Superior temporal gyrus (tissue), 1 donor: ENCODE measurements around the gene MGAT3.

Experiments used
- DNase-seq: peaks from one replicate; pipeline ENCODE4 v3.0.0-alpha.2; 2016; ENCODE audit errors: extremely low spot score

MGAT3 gene

DNA sequence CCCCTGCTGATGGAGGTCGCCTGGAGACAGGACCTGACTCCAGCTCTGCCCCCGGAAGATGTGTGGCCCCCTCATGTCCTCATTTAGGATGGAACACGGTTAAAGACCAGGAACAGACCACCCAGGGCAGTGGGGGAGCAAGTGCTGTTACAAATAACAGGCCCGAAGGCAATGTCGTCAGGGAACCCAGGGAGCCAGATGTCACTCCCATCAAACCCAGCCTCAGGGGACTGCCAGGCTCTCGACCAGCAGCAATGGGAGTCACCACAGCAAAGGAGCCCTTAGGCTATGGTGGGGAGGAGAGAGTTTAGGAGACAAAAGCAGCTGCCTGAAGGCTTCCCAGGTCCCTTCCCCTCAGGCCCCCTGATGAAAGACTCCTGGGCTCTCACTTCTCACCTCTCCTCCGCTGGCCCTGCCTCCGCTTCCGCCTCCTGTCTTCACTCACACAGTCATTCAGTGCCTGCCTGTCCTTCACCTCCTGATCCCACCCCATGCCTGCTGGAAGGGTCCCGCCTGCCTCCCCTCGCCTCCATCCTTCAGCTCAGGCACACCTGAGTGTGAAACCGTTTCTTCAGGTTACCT, 71.4 kb downstream of the MGAT3 start:
- no peak for DNase-seq

DNA sequence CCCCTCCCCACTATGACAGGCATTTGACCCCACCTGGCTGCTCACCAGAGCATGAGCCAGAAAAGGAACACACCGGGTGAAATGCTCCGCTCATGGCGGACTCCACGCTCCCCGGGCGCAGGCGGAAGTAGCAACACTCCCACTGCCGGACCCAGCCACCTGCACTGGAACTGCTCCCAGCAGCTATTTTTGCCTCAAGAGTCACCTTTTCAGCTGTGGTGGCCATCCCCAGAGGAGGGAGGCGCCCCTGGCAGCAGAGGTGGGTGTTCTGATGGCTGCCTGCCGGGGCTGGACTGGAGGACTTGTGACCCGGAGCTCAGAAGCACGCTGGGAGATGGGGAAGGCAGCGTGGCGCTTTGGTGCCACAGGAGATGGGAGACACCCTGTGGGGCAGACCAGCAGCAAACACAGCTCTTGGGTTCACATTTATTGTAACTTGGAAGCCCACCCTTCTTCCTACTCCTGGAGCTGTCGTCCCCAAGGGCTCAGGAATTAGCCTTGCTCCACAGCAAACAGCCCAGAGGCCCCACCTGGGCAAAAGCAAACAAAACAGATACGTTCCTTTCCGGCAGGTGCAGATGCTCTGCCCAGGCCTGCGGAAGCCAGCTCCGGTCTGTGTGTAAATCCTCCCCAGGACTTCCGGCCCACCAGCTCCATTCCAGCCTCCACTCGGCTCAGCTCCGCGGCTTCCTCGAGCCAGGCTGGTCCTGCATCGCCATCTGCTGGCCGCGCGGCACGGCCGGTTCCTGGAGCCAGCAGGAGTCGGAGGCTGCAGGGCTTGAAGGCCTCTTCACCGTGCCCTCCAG, 72.1 kb downstream of the MGAT3 start:
- DNase-seq: peak; percentile 90

DNA sequence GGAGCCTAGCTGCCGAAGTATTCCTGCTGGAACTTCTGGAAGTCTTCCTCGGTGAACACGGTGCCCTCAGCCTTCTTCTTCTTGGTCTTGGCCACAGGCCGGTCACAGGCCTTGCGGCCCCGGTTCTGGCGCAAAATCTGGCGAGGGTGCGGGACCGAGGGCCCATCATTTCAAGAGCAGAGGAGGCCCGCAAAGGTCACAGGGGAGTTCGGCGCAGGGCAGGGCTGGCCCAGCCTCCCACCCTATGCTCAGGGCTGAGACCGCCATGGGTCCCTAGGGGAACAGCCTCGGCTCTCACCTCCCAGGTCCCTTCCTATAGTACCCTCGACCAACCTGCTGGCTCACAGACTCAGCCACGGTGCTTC, 72.7 kb downstream of the MGAT3 start:
- DNase-seq: no peak

DNA sequence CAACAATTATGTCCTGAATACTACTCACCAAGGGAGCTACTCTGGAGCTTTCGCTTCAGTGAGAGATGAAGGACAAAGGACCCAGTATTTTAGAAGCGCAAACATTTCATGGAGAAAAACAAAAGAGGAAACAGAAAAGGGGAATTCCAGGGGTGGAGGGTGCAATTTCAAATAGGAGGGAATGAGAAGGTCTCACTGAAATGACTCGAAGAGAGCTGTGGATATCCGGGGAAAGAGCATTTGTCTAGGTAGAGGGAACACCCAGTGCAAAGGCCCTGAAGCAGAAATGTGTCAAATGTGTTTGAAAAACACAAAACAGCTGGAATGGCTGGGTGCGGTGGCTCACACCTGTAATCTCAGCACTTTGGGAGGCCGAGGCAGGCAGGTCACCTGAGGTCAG, 73.3 kb downstream of the MGAT3 start:
- no peak for DNase-seq

DNA sequence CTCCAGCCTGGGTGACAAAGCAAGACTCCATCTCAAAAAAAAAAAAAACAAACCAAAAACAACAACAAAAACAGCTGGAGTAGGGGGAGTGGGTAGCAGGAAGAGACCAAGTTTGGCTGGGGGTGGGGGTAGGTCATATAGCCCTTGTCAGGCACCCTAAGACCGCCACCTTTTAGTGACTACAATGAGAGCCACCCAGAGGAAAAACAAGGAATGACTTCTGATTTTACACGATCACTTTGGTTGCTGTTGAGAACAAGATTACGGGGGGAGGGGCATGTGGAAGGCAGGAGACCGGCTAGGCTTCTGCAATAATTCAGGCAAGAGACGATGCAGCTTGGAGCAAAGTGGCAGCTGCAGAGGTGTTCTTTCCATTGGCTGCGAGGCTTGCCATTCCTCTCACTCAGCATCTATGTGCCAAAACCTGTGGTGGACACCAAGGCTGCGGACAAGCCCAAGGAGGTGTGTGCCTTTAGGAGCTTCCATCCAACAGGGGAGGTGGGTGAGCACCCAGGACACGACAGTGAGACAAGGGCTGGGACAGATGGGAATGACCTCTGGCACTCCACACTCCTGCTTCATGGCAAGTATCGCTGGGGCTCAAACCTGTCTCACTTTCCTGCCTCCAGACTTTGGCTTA, 74.0 kb downstream of the MGAT3 start:
- no peak for DNase-seq

DNA sequence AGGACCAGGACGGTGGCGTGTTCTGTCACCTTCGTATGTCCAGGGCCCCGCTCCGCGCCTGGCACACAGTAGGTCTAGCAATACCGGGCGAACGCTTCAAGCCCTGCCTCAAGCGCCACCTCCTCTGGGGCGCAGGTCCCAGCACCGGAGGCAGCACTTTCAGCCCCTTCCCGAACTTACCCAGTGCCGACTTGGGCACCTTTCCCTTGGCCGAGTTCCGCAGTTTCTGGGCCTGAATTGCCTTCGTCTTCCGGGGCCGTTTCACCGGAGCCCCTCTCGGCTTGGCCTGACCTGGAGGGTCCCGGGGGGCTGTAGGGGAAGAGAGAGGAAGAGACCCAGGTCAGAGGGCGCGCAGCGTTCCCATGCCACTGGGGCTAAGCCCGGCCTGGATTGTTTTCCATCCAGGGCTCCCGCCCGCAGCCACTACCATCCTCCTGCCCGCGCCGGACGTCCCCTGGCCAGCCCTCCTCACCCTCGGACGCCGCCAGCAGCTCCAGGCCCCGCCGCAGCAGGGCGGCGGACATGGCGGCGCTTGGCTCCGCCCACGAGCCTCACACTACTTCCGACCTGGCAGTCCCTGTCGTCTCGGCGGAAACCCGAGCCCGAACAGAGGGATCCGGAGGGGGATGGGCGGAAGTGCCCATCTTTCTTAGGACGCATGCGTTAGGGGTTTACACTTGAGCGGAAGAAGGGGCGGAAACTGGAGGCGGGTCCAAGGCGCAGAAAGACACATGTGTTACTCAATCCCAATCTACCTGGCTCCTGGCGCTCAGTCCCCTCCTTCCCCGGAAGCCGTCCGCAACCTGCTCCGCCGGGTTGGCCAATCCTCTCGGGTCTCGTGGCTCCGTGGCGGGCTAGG, 75.6 kb downstream of the MGAT3 start, which contains the start of gene RPS19BP1:
Gene RPS19BP1 (minus strand): TSS at position 534 of the 859 bp plus-strand sequence. CDS start 10 bp downstream, at position 524.
- DNase-seq: peak; percentile 100

DNA sequence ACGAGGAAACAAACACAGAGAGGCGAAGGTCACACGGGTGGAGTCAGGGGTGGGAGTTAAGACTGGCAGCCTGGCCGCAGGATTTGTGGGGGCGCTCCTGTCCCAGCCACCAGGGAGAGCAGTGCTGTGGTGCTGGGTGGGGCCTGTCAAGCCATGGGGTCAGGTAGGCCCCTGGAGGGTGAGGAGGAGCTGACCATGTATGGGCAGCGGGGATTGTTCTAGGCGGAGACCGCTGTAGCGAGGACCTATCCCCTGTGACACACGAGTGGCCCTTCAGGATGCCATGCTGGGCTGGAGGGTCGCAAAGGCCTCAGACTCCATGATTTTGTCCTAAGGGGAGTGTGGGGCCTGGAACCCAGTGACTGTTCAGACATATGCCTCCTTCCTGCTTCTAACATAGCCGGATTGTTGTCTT, 77.3 kb downstream of the MGAT3 start:
- DNase-seq: no peak

DNA sequence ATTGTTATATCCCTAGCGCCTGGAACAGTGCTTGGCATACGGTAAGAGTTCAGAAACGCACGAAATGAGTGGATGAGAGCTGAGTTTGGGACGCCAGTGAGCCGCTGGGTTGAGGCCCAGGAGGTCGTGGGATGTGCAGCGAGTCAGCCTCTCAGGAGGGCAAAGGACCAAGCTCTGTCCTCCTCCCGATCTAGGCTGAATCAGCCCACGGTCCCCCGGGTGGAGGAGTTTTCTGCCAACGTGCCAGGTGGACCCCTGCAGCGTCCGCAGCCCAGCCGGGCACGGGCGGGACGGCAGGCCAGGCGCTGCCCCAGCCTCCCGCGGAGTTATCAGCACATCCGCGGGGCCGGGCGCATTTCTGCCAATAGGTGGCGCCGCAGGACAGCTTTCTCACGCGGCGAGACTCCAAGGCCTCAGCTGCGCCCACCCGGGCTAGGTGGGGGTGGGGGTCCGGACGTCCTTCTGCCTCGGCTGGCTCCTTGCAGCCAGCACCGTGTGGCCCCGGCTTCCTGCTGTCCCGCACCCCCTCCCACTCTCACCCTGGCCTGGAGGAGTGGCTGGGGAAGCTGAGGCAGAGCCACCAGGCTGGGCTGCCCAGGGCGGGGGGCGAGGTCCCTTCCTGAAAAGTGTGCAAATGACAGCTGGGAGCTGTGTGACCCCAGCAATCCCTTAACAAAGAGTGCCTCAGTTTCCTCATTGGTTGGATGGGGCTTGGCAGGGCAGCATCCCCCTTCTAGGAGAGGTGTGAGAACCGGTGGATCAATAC, 78.0 kb downstream of the MGAT3 start:
- DNase-seq: peak; percentile 82

DNA sequence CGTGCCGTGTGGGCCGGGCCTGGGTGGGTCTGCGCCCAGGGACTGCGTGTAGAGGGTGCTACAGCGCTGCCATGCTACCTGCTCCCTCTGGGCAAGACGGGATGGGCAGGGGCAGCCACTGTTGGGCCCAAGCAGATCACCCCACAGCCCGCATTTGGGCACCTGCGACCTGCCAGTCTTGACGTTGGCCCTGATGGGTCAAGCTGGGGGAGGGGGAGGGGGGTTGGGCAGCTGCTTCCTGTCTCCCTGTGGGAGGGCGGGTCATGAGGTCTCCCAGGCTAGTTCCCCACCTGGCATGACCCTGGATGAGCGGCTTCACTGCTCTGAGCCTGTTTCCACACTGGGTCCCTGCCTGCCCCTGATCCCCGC, 78.5 kb downstream of the MGAT3 start:
- DNase-seq: no peak

DNA sequence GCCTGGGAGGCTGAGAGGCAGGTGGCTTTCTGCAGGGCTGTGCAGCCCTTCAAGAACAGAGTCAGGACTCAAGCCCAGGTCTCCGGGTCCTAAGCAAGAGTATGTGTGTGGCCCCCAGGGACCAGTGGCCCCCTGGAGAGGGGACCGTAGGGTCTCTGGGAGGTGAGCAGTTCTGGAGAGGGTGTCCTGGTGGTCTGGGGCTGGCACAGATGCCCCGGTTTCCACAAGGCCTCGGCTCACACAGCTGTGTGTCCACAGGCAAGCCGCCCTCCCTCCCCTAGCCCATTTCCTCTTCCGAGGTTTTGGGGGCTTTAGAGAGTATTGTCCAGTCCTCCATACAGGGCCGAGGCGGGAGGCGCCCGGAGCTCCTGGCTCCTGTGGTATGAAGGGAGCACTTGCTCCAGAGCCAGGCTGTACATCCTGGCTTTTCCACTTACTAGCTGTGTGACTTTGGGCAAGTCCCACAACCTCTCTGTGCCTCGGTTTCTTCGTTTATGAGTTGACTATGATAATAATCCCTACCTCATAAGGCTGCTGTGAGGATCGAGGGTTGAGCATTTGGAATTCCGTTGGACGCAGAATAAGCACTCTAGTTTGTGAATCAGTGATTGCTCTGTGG, 79.1 kb downstream of the MGAT3 start:
- no peak for DNase-seq

DNA sequence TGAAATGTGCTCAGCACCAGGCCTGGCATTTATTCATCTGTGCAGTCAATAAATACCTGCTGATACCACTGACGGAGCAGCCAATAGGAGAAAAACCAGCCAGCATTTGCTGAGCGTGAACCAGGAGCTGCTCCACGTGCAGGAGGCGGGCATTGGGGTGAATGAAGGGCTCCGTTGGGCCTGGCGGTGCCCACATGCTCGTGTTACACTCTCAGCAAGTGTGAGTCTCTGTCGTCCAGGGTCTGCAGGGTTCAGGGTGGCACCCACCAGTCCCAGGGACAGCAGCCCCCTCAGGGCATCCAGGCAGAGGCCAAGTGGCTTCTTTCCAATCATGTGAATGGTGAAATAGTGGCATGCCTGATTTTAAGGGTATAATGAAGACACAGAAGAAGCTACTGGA, 79.9 kb downstream of the MGAT3 start:
- DNase-seq: no peak

DNA sequence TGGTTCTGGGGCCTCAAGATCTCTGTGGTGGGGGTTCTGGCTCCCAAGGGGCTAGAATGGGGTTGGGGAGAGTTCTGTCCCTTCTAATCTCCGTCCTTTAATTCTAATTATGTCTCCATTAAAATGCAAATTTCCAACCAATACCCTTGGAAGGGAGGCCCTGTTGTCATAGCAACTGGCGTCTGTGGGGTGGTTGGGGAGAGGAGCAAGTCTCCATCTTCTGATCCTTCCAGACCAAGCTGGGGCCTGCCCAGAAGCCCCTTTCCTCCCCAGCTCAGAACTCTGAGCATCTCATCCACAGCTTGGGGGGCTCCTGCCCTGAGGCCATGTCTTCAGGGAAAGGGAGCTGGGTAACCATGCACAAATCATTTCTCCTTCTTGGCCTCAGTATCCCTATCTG, 81.2 kb downstream of the MGAT3 start:
- DNase-seq: no peak
